IMR-90 (cell line): ENCODE data around the gene ACAN. TPM values are rescaled to one million over a fixed set of nuclear protein-coding genes. Genes with fewer than 3 reads are reported as not detected.

Experiments
- ATAC-seq: fragments of 200-7000 bp; cut with Tn5 transposase; 2 replicates; pipeline ENCODE4 v1.9.1; 2020; ENCODE audit warnings: low read depth, mild to moderate bottlenecking, moderate library complexity
- BruUV-seq: library from RNA; stranded (reverse); fragments of 400-500 nt; replicated peaks from 2 replicates; lab custom pipeline; 2021; lab: Mats Ljungman, UMichigan
- CTCF ChIA-PET: fragments of 300-600 bp; formaldehyde crosslinking; extraction: SDS; loops from one replicate; lab custom pipeline; 2021; ENCODE audit warnings: antibody characterized with exemption; lab: Yijun Ruan, JAX
- POLR2A ChIA-PET: fragments of 300-600 bp; sonication (Branson Sonifier 250); formaldehyde crosslinking; loops from one replicate; lab custom pipeline; 2022; ENCODE audit warnings: antibody characterized with exemption; ENCODE audit not compliant: unreplicated experiment; lab: Charles Lee
- DNase-seq: peaks from one replicate; pipeline ENCODE4 v3.0.0; 2013
- H2AFZ ChIP-seq: replicated peaks from 2 replicates; pipeline ENCODE3; 2013; ENCODE audit warnings: low read length, mild to moderate bottlenecking; ENCODE audit not compliant: poor library complexity
- H2AK5ac ChIP-seq: 2 replicates; pipeline ENCODE4 v1.6.1; 2013; ENCODE audit warnings: low read depth, low read length, inconsistent platforms
- H2AK9ac ChIP-seq: replicated peaks from 2 replicates; pipeline ENCODE3; 2013; ENCODE audit warnings: mild to moderate bottlenecking, low read depth, low read length, moderate library complexity; ENCODE audit not compliant: poor library complexity
- H2BK120ac ChIP-seq: 2 replicates; pipeline ENCODE4 v1.6.1; 2013; ENCODE audit warnings: low read depth, low read length, inconsistent platforms
- H2BK15ac ChIP-seq: 3 replicates; pipeline ENCODE4 v1.6.1; 2013; ENCODE audit warnings: low read depth, low read length, inconsistent platforms
- H2BK20ac ChIP-seq: 2 replicates; pipeline ENCODE4 v1.6.1; 2013; ENCODE audit warnings: low read depth, mild to moderate bottlenecking, inconsistent platforms, low read length, moderate library complexity
- H2BK5ac ChIP-seq: 2 replicates; pipeline ENCODE4 v1.6.1; 2013; ENCODE audit warnings: mild to moderate bottlenecking, low read depth, low read length, inconsistent platforms; ENCODE audit not compliant: poor library complexity, severe bottlenecking
- H3K14ac ChIP-seq: replicated peaks from 2 replicates; pipeline ENCODE4 v1.6.1; 2013; ENCODE audit warnings: low read depth, low read length, inconsistent platforms
- H3K18ac ChIP-seq: 2 replicates; pipeline ENCODE4 v1.6.1; 2013; ENCODE audit warnings: low read depth, low read length, control low read depth
- H3K23ac ChIP-seq: 2 replicates; pipeline ENCODE4 v1.6.1; 2013; ENCODE audit warnings: low read depth, low read length, inconsistent platforms
- H3K27ac ChIP-seq: 2 replicates; pipeline ENCODE4 v1.5.1; 2013; ENCODE audit warnings: mild to moderate bottlenecking, control low read depth, low read length; ENCODE audit not compliant: insufficient read depth
- H3K27me3 ChIP-seq: 2 replicates; pipeline ENCODE4 v1.6.1; 2013; ENCODE audit warnings: low read length; ENCODE audit not compliant: control insufficient read depth, insufficient read depth
- H3K36me3 ChIP-seq: 2 replicates; pipeline ENCODE4 v1.6.1; 2013; ENCODE audit warnings: low read length, mixed read lengths; ENCODE audit not compliant: control insufficient read depth, insufficient read depth
- H3K4ac ChIP-seq: 2 replicates; pipeline ENCODE4 v1.6.1; 2013; ENCODE audit warnings: low read depth, low read length, inconsistent platforms
- H3K4me1 ChIP-seq: 2 replicates; pipeline ENCODE4 v1.6.1; 2013; ENCODE audit warnings: low read length, mixed read lengths; ENCODE audit not compliant: control insufficient read depth, insufficient read depth
- H3K4me2 ChIP-seq: 2 replicates; pipeline ENCODE4 v1.6.1; 2013; ENCODE audit warnings: low read depth, mild to moderate bottlenecking, control low read depth, low read length, moderate library complexity
- H3K4me3 ChIP-seq: 2 replicates; pipeline ENCODE4 v1.5.1; 2013; ENCODE audit warnings: low read depth, mild to moderate bottlenecking, control low read depth, low read length, moderate library complexity; ENCODE audit not compliant: insufficient read depth
- H3K56ac ChIP-seq: 2 replicates; pipeline ENCODE4 v1.6.1; 2013; ENCODE audit warnings: low read length, inconsistent platforms; ENCODE audit not compliant: insufficient read depth; ENCODE audit errors: extremely low read depth
- H3K79me1 ChIP-seq, 2 experiments: 2 replicates each; pipeline ENCODE4 v1.6.1; 2013; ENCODE audit warnings: low read length in 2 of 2, inconsistent platforms in 1 of 2, low read depth in 1 of 2
- H3K9ac ChIP-seq: 2 replicates; pipeline ENCODE4 v1.6.1; 2013; ENCODE audit warnings: low read depth, low read length, control low read depth
- H3K9me1 ChIP-seq: 2 replicates; pipeline ENCODE4 v1.6.1; 2013; ENCODE audit warnings: low read length, inconsistent platforms; ENCODE audit not compliant: insufficient read depth
- H3K9me3 ChIP-seq: 2 replicates; pipeline ENCODE4 v1.6.1; 2013; ENCODE audit warnings: low read length; ENCODE audit not compliant: control insufficient read depth, insufficient read depth
- H4K20me1 ChIP-seq: 2 replicates; pipeline ENCODE4 v1.6.1; 2013; ENCODE audit warnings: low read length, inconsistent platforms; ENCODE audit not compliant: insufficient read depth
- H4K5ac ChIP-seq: 2 replicates; pipeline ENCODE4 v1.6.1; 2013; ENCODE audit warnings: mild to moderate bottlenecking, low read depth, low read length, control low read depth
- H4K8ac ChIP-seq, 2 experiments: 2 replicates each; pipeline ENCODE4 v1.6.1; 2013; ENCODE audit warnings: low read depth in 2 of 2, low read length in 2 of 2, control low read depth in 1 of 2, inconsistent platforms in 1 of 2
- H4K91ac ChIP-seq: 2 replicates; pipeline ENCODE4 v1.6.1; 2013; ENCODE audit warnings: low read depth, low read length, inconsistent platforms; ENCODE audit not compliant: insufficient read depth
- BHLHE40 ChIP-seq: fragments of 150-350 bp; IDR thresholded peaks from 2 replicates; pipeline ENCODE4 v1.6.1; 2016; ENCODE audit warnings: mild to moderate bottlenecking, low read depth, low read length
- CEBPB ChIP-seq: IDR thresholded peaks from 2 replicates; pipeline ENCODE4 v1.6.1; 2012; ENCODE audit warnings: low read depth, low read length, improper control_type of control experiment
- CHD1 ChIP-seq: IDR thresholded peaks from 2 replicates; pipeline ENCODE4 v1.6.1; 2012; ENCODE audit warnings: low read depth, low read length, improper control_type of control experiment
- FOS ChIP-seq: fragments of 150-350 bp; IDR thresholded peaks from 2 replicates; pipeline ENCODE4 v1.6.1; 2016; ENCODE audit warnings: low read depth, low read length
- MAFK ChIP-seq: IDR thresholded peaks from 2 replicates; pipeline ENCODE4 v1.6.1; 2012; ENCODE audit warnings: low read depth, low read length, improper control_type of control experiment
- MAZ ChIP-seq: IDR thresholded peaks from 2 replicates; pipeline ENCODE4 v1.6.1; 2012; ENCODE audit warnings: low read depth, mild to moderate bottlenecking, low read length, improper control_type of control experiment, moderate library complexity, borderline replicate concordance
- MXI1 ChIP-seq: IDR thresholded peaks from 2 replicates; pipeline ENCODE4 v1.6.1; 2012; ENCODE audit warnings: low read depth, mild to moderate bottlenecking, low read length, moderate library complexity, borderline replicate concordance
- NFE2L2 ChIP-seq: fragments of 150-350 bp; IDR thresholded peaks from 2 replicates; pipeline ENCODE4 v1.6.1; 2016; ENCODE audit warnings: low read depth, mild to moderate bottlenecking, low read length
- POLR2A ChIP-seq: IDR thresholded peaks from 2 replicates; pipeline ENCODE4 v1.6.1; 2012; ENCODE audit warnings: mild to moderate bottlenecking, low read depth, low read length
- RAD21 ChIP-seq: IDR thresholded peaks from 2 replicates; pipeline ENCODE4 v1.6.1; 2012; ENCODE audit warnings: low read length, improper control_type of control experiment
- RCOR1 ChIP-seq: IDR thresholded peaks from 2 replicates; pipeline ENCODE4 v1.6.1; 2012; ENCODE audit warnings: mild to moderate bottlenecking, low read length, improper control_type of control experiment; ENCODE audit not compliant: insufficient replicate concordance
- RFX5 ChIP-seq: IDR thresholded peaks from 2 replicates; pipeline ENCODE4 v1.8.0; 2012; ENCODE audit warnings: low read depth, mild to moderate bottlenecking, low read length, moderate library complexity
- SMC3 ChIP-seq: fragments of 150-350 bp; IDR thresholded peaks from 2 replicates; pipeline ENCODE4 v1.6.1; 2016; ENCODE audit warnings: low read depth, mild to moderate bottlenecking, antibody characterized with exemption, low read length, moderate library complexity
- WGBS, 2 experiments: methylation state at CpG; one replicate each; pipeline versions ENCODE4 v1.1.5 to v1.1.7; 2013; ENCODE audit warnings: missing lambda C conversion rate in 2 of 2; ENCODE audit not compliant: insufficient read length in 1 of 2; ENCODE audit errors: extremely low coverage in 2 of 2; 5-methylcytosine and 5-hydroxymethylcytosine counted together
- dilution Hi-C: fragments of 300-500 bp; cut with HindIII; formaldehyde crosslinking; loops from one replicate; pipeline ENCODE4 v1.14.3; 2018; ENCODE audit warnings: low sequenced_read_pairs; ENCODE audit not compliant: unreplicated experiment
- in situ Hi-C: fragments of 300-500 bp; cut with MboI; formaldehyde crosslinking; loops from 3 replicates; pipeline ENCODE4 v1.14.3; 2019; ENCODE audit warnings: low sequenced_read_pairs, inconsistent platforms, mixed read lengths
- intact Hi-C: fragments of 100-400 bp; cut with micrococcal nuclease; formaldehyde crosslinking; loops from 2 replicates; pipeline ENCODE4 v1.10.0; 2022
- polyA plus RNA-seq, 3 experiments: library from polyadenylated mRNA; depleted of rRNA; stranded (reverse); fragments of >200 nt; gene quantifications; 2 replicates each; pipeline ENCODE4 v1.2.3, GENCODE V29; 2012; ENCODE audit warnings: low replicate concordance in 1 of 3
- total RNA-seq: library from RNA; depleted of rRNA; stranded (reverse); fragments of >200 nt; gene quantifications from 2 replicates; pipeline ENCODE4 v1.2.3, GENCODE V29; 2012
- TF ChIP-seq, protein P1 (sequence below): fragments of 150-350 bp; IDR thresholded peaks from 2 replicates; pipeline ENCODE4 v1.6.1; 2017; ENCODE audit warnings: mild to moderate bottlenecking, antibody characterized with exemption, low read length, low read depth
- TF ChIP-seq, protein P2 (sequence below): conservative IDR thresholded peaks from 2 replicates; pipeline ENCODE4 v1.5.1; 2012; ENCODE audit warnings: mild to moderate bottlenecking, low read depth, low read length, improper control_type of control experiment
- TF ChIP-seq, protein P3 (sequence below): fragments of 150-350 bp; IDR thresholded peaks from 2 replicates; pipeline ENCODE4 v1.6.1; 2016; ENCODE audit warnings: low read depth, mild to moderate bottlenecking, low read length, moderate library complexity, borderline replicate concordance

The ACAN gene
- total and polyA plus RNA-seq, 2 of the 4 experiments (the other 2 are of a cell fraction) = 0.54 to 0.96 TPM

DNA sequence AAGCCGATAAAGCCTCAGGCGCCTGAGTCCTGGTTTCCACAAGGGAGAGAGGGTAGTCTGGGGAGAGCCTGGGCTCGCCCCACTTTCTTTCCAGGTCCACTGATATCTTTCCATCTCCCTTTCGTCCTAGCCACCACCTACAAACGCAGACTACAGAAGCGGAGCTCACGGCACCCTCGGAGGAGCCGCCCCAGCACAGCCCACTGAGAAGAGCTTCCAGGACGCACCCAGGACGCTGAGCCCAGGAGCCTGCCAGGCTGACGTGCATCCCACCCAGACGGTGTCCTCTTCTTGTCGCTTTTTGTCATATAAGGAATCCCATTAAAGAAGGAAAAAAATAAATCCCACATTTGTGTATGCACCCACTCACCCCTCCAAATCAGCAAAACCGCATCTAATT, 71.0 kb downstream of the ACAN start:
- 73% methylated on average over 3 of the region's 15 CpGs; no CpG with 5 or more reads in 1 of the 2 experiments for WGBS, 2 experiments
- TF ChIP-seq BHLHE40 (no peak), RFX5 (no peak), CHD1 (no peak), NFE2L2 (no peak), RCOR1 (no peak), MXI1 (no peak), FOS (no peak), CEBPB (no peak), MAZ (no peak), SMC3 (no peak), POLR2A (no peak), RAD21 (no peak), MAFK (no peak)
- TF ChIP-seq, protein P1, sequence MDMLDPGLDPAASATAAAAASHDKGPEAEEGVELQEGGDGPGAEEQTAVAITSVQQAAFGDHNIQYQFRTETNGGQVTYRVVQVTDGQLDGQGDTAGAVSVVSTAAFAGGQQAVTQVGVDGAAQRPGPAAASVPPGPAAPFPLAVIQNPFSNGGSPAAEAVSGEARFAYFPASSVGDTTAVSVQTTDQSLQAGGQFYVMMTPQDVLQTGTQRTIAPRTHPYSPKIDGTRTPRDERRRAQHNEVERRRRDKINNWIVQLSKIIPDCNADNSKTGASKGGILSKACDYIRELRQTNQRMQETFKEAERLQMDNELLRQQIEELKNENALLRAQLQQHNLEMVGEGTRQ = no peak
- TF ChIP-seq, protein P2, sequence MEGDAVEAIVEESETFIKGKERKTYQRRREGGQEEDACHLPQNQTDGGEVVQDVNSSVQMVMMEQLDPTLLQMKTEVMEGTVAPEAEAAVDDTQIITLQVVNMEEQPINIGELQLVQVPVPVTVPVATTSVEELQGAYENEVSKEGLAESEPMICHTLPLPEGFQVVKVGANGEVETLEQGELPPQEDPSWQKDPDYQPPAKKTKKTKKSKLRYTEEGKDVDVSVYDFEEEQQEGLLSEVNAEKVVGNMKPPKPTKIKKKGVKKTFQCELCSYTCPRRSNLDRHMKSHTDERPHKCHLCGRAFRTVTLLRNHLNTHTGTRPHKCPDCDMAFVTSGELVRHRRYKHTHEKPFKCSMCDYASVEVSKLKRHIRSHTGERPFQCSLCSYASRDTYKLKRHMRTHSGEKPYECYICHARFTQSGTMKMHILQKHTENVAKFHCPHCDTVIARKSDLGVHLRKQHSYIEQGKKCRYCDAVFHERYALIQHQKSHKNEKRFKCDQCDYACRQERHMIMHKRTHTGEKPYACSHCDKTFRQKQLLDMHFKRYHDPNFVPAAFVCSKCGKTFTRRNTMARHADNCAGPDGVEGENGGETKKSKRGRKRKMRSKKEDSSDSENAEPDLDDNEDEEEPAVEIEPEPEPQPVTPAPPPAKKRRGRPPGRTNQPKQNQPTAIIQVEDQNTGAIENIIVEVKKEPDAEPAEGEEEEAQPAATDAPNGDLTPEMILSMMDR = no peak
- TF ChIP-seq, protein P3, sequence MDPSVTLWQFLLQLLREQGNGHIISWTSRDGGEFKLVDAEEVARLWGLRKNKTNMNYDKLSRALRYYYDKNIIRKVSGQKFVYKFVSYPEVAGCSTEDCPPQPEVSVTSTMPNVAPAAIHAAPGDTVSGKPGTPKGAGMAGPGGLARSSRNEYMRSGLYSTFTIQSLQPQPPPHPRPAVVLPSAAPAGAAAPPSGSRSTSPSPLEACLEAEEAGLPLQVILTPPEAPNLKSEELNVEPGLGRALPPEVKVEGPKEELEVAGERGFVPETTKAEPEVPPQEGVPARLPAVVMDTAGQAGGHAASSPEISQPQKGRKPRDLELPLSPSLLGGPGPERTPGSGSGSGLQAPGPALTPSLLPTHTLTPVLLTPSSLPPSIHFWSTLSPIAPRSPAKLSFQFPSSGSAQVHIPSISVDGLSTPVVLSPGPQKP = no peak
- ATAC-seq = no peak
- dilution Hi-C loops = no loop called here
- no TSS peak for BruUV-seq
- Histone ChIP-seq H3K27me3 (peaks cover 20% of the 10 kb centered on the region; the same call in 1 of the 2 replicates), H3K27ac (no peak overlapping the region), H2AK9ac (no peak overlapping the region), H2BK120ac (no peak overlapping the region), H2BK20ac (no peak overlapping the region), H2BK15ac (no peak overlapping the region), H2AFZ (no peak overlapping the region), H3K79me1 (no peaks in the 10 kb centered on the region), H3K18ac (no peak overlapping the region), H3K23ac (no peak overlapping the region), H3K9ac (no peak overlapping the region), H3K14ac (no peak overlapping the region), H3K4me1 (no peaks in the 10 kb centered on the region), H3K9me3 (no peaks in the 10 kb centered on the region), H2BK5ac (no peak overlapping the region), H3K36me3 (peaks cover 12% of the 10 kb centered on the region), H3K9me1 (no peaks in the 10 kb centered on the region), H3K4me3 (no peak overlapping the region), H4K8ac (no peak overlapping the region), H2AK5ac (no peak overlapping the region), H4K5ac (no peak overlapping the region), H3K56ac (no peak overlapping the region), H4K91ac (no peak overlapping the region), H3K4ac (no peak overlapping the region), H3K4me2 (no peak overlapping the region), H4K20me1 (no peaks in the 10 kb centered on the region)
- no peak for DNase-seq
- ChIA-PET POLR2A (no interaction called here), CTCF (no interaction called here)
- intact Hi-C loops = no loop called here
- in situ Hi-C loops = no loop called here
